Prostate gland (tissue), 2 donors: ENCODE measurements around the gene ARHGAP35. TPM values are rescaled to one million over a fixed set of nuclear protein-coding genes. Genes with fewer than 3 reads are reported as not detected.

Experiments used
- DNase-seq: peaks from one replicate; pipeline ENCODE4 v3.0.0-alpha.2; 2019; ENCODE audit warnings: low spot score
- H3K27ac ChIP-seq, 2 donors: fragments of 200-600 bp; sonication (generic); 2 replicates each; pipeline ENCODE4 v1.5.1; 2017 to 2019
- H3K27me3 ChIP-seq: fragments of 200-600 bp; sonication (generic); replicated peaks from 2 replicates; pipeline ENCODE4 v1.5.1; 2019; ENCODE audit not compliant: insufficient read depth
- H3K36me3 ChIP-seq, 2 donors: fragments of 200-600 bp; sonication (generic); 1 replicate in 1 of 2; 2 replicates in 1 of 2; pipeline versions ENCODE4 v1.5.1 to v1.8.1; 2017 to 2019
- H3K4me1 ChIP-seq: fragments of 200-600 bp; sonication (generic); replicated peaks from 2 replicates; pipeline ENCODE4 v1.5.1; 2019
- H3K4me3 ChIP-seq, 2 donors: fragments of 200-600 bp; sonication (generic); 2 replicates each; pipeline ENCODE4 v1.5.1; 2017 to 2019
- H3K9me3 ChIP-seq: fragments of 200-600 bp; sonication (generic); 2 replicates; pipeline ENCODE4 v1.5.1; 2017
- POLR2A ChIP-seq: fragments of 450-650 bp; IDR thresholded peaks from one replicate; pipeline ENCODE4 v1.6.1; 2016; ENCODE audit warnings: antibody characterized with exemption, mild to moderate bottlenecking
- POLR2AphosphoS5 ChIP-seq: sonication (generic); formaldehyde crosslinking; IDR thresholded peaks from one replicate; pipeline ENCODE4 v1.6.1; 2017; ENCODE audit warnings: antibody characterized with exemption
- WGBS: methylation state at CpG from one replicate; pipeline ENCODE4 v1.1.5; 2018; 5-methylcytosine and 5-hydroxymethylcytosine counted together
- intact Hi-C: fragments of 100-400 bp; cut with DNase I; formaldehyde crosslinking; loops from one replicate; pipeline ENCODE4 v1.14.2; 2022
- total RNA-seq, 2 donors: library from RNA; depleted of rRNA; stranded (reverse); fragments of >200 nt; gene quantifications; one replicate each; pipeline ENCODE4 v1.1.0, GENCODE V29; 2016
- TF ChIP-seq, protein P1 (sequence below), 4 experiments: fragments of 200-600 bp in 2 of 4; fragments of 450-650 bp in 2 of 4; sonication (generic) in 2 of 4; IDR thresholded peaks; 1 replicate in 3 of 4; 2 replicates in 1 of 4; pipeline ENCODE4 v1.5.1; 2016 to 2019; ENCODE audit warnings: antibody characterized with exemption in 4 of 4, mild to moderate bottlenecking in 2 of 4, moderate library complexity in 2 of 4

ARHGAP35 gene
- 10 to 100 TPM; 56.3 to 75.0 TPM for total RNA-seq

DNA sequence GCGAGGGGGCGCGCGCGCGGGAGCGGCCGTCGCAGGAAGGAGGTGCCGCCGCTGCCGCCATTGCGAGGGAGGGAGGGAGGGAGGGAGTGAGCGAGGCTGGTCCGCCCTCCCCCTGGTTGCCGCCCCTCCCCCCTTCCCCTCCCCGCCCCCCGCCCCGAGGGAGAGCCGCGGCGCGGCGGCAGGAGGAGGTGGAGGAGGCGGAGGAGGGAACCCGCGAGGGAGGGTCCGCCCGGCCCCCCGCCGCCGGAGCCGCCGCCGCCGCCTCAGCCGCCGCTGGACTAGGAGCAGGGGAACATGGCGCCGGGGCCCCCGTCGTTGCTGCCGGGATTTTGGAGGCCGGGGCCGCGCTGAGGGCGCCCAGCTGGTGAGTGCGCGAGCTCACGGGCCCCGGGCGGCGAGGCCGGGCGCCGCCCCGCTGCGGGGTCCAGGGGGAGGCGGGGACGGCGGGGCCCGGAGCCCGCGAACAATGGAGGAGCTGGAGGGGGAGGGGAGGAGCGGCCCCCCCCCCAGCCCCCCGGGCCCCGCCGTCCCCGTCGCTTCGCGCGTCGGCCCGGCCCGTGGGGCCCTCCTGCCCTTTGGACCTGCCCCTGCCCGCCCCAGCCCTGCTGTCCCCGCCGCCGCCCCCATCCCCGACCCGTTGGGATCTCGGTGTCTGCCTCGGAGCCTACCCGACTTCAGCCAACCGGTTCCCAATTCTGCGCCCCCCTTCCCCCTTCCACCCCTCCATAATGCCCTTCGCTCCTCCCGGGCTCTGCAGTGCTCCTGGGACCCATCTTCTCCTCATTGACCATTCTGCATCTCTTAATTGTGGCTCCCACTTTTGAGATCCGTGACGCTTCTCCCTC is at the start of gene ARHGAP35:
Gene ARHGAP35, plus strand, starts transcription at position 152 of the 845 bp plus-strand sequence. CDS start 57,679 bp downstream, outside the sequence.
- TF ChIP-seq POLR2A, result peak; percentile 59
- TF ChIP-seq, protein P1, sequence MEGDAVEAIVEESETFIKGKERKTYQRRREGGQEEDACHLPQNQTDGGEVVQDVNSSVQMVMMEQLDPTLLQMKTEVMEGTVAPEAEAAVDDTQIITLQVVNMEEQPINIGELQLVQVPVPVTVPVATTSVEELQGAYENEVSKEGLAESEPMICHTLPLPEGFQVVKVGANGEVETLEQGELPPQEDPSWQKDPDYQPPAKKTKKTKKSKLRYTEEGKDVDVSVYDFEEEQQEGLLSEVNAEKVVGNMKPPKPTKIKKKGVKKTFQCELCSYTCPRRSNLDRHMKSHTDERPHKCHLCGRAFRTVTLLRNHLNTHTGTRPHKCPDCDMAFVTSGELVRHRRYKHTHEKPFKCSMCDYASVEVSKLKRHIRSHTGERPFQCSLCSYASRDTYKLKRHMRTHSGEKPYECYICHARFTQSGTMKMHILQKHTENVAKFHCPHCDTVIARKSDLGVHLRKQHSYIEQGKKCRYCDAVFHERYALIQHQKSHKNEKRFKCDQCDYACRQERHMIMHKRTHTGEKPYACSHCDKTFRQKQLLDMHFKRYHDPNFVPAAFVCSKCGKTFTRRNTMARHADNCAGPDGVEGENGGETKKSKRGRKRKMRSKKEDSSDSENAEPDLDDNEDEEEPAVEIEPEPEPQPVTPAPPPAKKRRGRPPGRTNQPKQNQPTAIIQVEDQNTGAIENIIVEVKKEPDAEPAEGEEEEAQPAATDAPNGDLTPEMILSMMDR (IDR thresholded peaks at IDR 0.05), result no peak
- no peaks in the 10 kb centered on the region for H3K9me3 ChIP-seq
- DNase-seq, result no peak
- H3K4me3 ChIP-seq, result peak within 1 kb of the TSS; percentile 92 to 99
- H3K36me3 ChIP-seq, result no peaks in the 10 kb centered on the region
- no peaks in the 10 kb centered on the region for H3K27me3 ChIP-seq
- H3K4me1 ChIP-seq, result peaks cover 21% of the 10 kb centered on the region
- intact Hi-C loops, result loop anchor here (5.0 kb wide), 2 partner anchors 116 to 246 kb away; no protein-coding TSS in a partner anchor
- WGBS, result under 1% methylated on average over 56 of the region's 91 CpGs
- peak within 1 kb of the TSS; percentile 95 to 98 for H3K27ac ChIP-seq

DNA sequence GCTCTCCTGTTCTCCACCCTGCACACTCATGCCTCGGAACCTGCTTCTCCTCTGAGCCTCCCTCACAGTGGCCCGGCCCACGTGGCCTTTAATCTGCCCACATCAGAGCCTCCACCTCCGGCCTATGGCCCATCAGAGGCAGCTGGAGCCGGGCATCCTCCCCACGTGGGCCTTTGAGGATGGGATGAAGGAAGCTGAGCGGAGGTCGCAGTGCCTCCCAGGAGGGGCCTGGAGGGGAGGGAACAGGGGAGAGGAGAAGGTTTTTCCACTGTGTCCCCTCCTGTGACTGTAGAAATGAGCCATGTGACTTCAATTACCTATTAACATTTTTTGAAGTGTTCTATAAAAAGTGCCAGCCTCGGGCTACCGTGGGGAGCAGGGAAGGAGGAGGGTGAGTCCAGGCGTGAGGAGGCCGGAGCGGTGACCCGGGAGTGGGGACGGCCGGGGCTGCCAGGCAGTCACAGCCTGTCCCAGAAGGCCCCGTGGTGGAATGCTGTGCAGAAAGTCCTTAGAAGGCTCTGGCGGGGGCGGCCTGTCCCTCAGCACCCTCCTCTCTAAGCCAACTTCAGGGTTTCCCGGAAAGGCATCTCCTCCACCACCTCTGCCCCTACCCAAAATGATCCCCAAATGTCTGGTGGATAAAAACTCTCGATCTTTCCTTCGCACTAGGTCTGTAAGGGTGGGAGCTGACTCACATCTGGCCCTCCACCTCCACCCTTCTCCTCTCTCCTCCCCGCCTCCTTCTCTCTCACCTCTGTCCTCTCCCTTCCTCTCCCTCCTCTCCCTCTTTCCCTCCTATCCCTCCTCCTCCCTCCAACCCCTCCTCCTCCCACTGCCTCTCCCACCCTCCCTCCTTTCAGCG is 47.6 kb upstream of the ARHGAP35 start:
- intact Hi-C loops, result no loop called here
- WGBS, result 54% methylated on average over 24 of the region's 24 CpGs
- no peaks in the 10 kb centered on the region for H3K36me3 ChIP-seq
- no peak overlapping the region for H3K4me3 ChIP-seq
- TF ChIP-seq POLR2A, result no peak
- peak; percentile 19 for TF ChIP-seq POLR2AphosphoS5
- H3K27me3 ChIP-seq, result no peaks in the 10 kb centered on the region
- no peaks in the 10 kb centered on the region for H3K4me1 ChIP-seq
- no peaks in the 10 kb centered on the region for H3K9me3 ChIP-seq
- DNase-seq, result peak; percentile 17
- H3K27ac ChIP-seq, result peak overlapping the region; percentile 63 to 69

DNA sequence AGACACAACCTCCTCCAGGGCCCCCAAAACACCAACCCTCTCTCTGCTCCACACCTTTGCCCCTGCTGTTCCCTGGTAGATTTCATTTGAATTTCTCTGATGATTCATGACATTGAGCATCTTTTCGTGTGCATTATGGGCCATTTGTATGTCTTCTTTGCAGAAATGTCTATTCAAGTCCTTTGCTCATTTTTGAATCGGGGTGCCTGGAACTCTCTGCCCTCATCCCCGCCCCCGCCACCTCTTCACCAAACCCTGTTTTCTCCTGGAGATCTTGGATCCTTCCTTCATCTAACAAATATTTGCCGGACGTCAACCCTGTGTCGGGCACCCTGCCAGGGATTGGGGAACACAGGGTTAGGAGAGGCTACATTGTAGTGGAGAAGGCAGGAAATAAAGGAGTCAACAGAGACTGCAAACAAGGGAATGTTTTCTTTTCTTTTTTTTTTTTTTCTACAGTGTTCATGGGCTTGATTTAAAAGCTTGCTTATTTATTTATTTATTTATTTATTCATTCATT is 46.9 kb upstream of the ARHGAP35 start:
- intact Hi-C loops, result no loop called here
- peak; percentile 85 for DNase-seq
- TF ChIP-seq POLR2A (no peak), POLR2AphosphoS5 (peak; percentile 90)
- Histone ChIP-seq H3K27me3 (no peaks in the 10 kb centered on the region), H3K36me3 (no peaks in the 10 kb centered on the region), H3K27ac (peak overlapping the region; percentile 63 to 69), H3K4me1 (no peaks in the 10 kb centered on the region), H3K4me3 (no peak overlapping the region), H3K9me3 (no peaks in the 10 kb centered on the region)
- 11% methylated on average over 7 of the region's 7 CpGs for WGBS

DNA sequence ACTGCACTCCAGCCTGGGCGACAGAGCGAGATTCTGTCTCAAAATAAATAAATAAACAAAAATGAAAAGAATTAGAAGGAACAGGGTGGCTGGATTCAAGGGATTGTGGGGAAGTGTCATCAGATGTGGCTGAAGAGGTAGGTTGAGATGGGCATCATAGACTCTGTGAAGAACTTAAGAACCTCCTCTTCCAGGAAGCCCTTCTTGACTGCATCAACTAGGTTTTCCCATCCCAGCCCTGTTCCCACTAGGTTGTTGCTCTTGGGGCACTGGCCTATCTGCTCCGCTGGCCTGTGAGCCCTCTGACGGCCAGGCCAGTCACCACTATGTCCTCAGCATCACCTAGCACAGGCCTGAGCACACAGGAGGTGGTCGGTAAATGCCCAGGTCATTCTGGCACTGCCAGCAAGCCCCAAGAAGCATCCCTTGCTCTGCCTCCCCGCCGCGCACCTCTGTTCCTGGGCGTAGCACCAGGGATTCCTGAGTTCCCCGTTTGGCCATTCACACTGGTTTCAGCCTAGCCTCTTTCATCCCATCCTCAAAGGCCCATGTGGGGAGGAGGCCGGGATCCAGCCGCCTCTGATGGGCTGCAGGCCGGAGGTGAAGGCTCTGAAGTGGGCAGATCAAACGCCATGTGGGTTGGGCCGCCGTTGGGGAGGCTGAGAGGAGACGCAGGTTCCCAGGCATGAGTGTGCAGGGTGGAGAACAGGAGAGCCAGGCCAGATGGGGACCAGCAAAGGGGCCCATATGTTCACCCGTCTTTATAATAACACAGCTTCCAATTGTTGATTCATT is 44.8 kb upstream of the ARHGAP35 start:
- H3K9me3 ChIP-seq, result no peaks in the 10 kb centered on the region
- H3K36me3 ChIP-seq, result no peaks in the 10 kb centered on the region
- H3K27me3 ChIP-seq, result no peaks in the 10 kb centered on the region
- no peak overlapping the region for H3K27ac ChIP-seq
- WGBS, result 76% methylated on average over 16 of the region's 18 CpGs
- H3K4me1 ChIP-seq, result no peaks in the 10 kb centered on the region
- no peak overlapping the region for H3K4me3 ChIP-seq
- no peak for DNase-seq
- TF ChIP-seq, protein P1 (IDR thresholded peaks at IDR 0.05), result no peak
- no peak for TF ChIP-seq POLR2A
- no peak for TF ChIP-seq POLR2AphosphoS5
- intact Hi-C loops, result no loop called here

DNA sequence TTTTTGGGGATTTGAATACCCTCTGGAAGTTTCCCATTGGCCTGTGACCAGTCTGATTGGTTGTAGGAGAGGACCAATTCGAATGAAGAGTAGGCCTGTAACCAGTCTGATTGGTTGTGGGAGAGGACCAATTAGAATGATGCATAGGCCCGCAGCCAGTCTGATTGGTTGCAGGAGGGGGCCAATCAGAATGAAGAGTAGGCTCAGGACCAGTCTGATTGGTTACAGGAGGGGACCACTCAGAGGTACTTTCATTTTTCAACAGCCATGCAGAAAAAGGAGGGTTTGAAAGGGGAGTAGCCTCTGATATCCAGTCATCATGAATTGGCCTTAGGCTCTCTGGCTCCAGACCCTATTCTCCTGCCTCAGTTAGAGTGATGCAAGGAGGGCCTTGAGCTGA is 42.0 kb upstream of the ARHGAP35 start:
- no peaks in the 10 kb centered on the region for H3K9me3 ChIP-seq
- TF ChIP-seq, protein P1 (IDR thresholded peaks at IDR 0.05), result no peak
- TF ChIP-seq POLR2A (no peak), POLR2AphosphoS5 (no peak)
- H3K36me3 ChIP-seq, result no peaks in the 10 kb centered on the region
- H3K27me3 ChIP-seq, result no peaks in the 10 kb centered on the region
- H3K4me3 ChIP-seq, result no peak overlapping the region
- no peak for DNase-seq
- intact Hi-C loops, result no loop called here
- no peaks in the 10 kb centered on the region for H3K4me1 ChIP-seq
- 90% methylated on average over 2 of the region's 2 CpGs for WGBS
- H3K27ac ChIP-seq, result no peak overlapping the region
